ENCODE data around the gene OR2AG1.

OR2AG1 gene, protein sequence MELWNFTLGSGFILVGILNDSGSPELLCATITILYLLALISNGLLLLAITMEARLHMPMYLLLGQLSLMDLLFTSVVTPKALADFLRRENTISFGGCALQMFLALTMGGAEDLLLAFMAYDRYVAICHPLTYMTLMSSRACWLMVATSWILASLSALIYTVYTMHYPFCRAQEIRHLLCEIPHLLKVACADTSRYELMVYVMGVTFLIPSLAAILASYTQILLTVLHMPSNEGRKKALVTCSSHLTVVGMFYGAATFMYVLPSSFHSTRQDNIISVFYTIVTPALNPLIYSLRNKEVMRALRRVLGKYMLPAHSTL

DNA sequence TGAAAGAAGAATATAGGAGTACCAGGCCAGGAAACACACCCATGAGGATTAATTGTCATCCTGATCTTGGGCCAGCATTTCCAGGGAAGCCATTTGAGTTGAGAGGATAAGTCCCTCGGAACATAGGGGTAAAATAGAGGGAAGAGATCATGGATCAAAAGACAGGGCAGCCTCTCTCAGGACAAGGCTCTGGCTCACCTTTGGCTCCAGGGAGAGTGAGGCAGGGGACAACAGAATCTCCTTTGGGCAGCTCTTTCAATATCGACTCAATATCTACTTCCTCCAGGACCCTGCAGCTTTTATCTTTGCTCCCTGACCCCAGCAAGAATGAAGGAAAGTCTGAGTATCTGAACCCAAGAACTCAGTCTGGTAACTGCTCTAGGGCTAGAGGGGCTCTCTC is at the start of gene OR2AG1:
OR2AG1 (plus strand) TSS at position 301 of the 400 bp plus-strand sequence. CDS start 2,018 bp downstream, outside the sequence.
- DNase-seq (ENCODE audit: low spot score), result no peak

- DNase-seq (ENCODE audit: low spot score), result no peak
Measured at GRCh38 chr11:6733326-6734275, 49.2 kb upstream of the OR2AG1 start.

DNA sequence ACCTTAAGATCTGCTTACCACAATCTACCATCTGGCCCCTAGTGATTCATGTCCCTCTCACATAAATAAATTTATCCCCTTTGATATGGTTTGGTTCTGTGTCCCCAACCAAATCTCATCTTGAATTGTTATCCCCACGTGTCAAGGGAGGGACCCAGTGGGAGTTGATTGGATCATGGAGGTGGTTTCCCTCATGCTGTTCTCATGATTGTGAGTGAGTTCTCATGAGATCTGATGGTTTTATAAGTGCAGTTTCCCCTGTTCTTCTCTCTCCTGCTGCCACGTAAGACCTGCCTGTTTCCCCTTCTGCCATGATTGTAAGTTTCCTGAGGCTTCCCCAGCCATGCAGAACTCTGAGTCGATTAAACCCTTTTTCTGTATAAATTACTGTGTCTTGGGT is 48.2 kb upstream of the OR2AG1 start:
- DNase-seq (ENCODE audit: low spot score), result no peak

DNA sequence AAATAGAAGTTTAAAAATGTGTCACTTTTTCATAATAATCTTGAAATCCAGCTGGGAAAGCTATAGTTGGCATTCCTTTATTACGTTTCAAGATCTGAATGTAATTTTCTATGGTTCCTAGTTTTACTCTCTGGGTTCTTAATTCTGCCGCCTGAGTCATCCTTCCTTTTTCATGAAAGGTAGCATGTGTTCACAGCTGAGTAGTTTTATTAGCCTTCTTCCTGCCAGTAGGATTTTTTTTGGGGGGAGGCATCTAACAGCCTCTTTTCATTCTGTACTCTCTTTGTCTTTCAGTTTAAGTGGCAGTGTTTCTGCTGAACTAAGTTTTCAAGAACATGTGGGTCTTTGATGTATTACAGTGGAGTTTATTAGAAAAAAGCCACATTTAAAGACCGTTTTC is 47.5 kb upstream of the OR2AG1 start:
- DNase-seq (ENCODE audit: low spot score), result no peak

DNA sequence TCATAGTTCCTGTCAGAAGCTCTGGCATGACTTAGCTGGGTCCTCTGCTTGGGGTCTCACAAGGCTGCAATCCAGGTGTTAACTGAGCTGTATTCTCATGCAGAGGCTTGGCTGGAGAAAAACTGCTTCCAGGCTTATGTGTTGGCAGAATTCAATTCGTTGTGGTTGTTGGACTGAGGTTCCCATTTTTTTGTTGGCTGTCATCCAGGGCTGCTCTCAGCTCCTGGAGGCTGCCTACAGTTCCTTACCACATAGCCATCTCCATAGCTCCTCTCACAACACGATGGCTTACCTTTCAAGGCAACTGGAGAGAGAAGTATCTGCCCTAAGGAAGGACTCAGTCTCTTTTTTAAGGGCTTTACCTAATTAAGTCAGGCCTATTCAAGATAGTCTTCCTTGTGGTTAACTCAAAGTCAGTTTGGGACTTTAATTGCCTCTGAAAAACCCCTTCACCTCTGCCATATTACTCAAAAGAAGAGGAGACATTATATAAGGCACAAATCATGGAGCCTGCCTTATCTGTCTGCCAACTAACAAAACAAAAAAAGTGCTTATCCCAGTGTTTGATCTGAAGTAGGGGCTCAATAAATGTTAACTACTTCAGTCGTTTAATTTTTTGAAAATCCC is 46.2 kb upstream of the OR2AG1 start:
- DNase-seq (ENCODE audit: low spot score), result no peak

DNA sequence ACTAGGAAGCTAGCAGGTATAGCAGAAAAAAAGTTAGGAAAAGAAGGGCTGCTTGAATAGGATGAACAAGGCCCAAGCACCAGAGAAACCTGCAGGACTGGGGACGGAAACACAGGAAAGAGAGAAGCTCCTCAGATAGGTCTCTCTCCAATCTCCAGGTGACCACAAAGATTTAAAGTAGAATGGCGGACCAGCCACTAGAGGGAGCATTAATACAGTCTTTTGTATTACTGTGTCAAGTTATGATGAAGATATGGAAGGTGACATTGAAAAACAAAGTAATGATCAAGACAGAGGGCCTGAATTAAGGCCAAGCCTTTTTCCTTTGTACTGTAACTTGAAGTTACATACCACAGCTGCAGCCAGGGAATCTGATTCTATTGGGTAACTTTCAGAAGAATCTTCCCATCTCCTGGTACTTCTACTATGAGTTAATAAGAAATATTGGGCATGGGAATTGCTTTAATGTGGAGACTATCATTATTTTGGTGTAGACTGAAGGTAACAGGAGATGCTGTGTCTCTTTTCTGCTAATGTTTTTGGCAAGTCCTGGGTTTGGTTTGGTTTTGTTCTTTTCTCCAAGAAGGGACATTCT is 44.9 kb upstream of the OR2AG1 start:
- DNase-seq (ENCODE audit: low spot score), result peak; percentile 61

GRCh38 chr11:6738590-6738989 is 44.2 kb upstream of the OR2AG1 start:
- DNase-seq (ENCODE audit: low spot score), result no peak

DNA sequence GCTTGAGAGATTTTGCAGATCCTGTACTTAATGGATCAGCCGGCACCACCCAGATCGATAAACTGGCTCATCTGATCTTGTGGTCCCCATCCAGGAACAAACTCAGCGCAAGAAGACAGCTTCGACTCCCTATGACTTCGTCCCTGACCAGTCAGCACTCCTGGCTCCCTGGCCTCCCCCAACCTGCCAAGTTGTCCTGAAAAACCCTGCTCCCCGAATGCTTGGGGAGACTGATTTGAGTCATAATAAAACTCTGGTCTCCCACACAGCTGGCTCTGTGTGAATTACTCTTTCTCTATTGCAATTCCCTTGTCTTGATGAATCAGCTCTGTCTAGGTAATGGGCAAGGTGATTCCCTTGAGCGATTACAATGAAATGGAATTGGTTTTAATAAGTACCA is 40.6 kb upstream of the OR2AG1 start:
- no peak for DNase-seq (ENCODE audit: low spot score)

GRCh38 chr11:6745018-6745417 is 37.8 kb upstream of the OR2AG1 start:
- no peak for DNase-seq (ENCODE audit: low spot score)

GRCh38 chr11:6745465-6746015 is 37.3 kb upstream of the OR2AG1 start:
- DNase-seq (ENCODE audit: low spot score), result no peak

GRCh38 chr11:6746086-6746618 is 36.7 kb upstream of the OR2AG1 start:
- no peak for DNase-seq (ENCODE audit: low spot score)

DNA sequence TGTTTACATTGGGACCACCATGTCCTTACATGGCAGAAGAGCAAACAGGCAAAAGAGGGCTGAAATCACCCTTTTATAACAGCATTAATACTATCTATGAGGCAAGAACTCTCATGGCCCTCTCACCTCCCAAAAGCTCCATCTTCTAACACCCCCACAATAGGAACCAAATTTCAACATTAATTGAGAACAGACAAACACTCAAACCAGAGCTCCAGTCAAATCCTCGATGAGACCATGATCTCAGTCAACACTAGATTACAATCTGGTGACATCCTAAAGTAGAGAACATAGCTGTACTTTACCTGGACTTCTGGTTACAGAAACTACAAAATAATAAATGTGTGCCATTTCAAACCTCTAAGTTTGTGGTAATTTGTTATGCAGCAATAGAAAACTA is 36.2 kb upstream of the OR2AG1 start:
- DNase-seq (ENCODE audit: low spot score), result no peak

DNA sequence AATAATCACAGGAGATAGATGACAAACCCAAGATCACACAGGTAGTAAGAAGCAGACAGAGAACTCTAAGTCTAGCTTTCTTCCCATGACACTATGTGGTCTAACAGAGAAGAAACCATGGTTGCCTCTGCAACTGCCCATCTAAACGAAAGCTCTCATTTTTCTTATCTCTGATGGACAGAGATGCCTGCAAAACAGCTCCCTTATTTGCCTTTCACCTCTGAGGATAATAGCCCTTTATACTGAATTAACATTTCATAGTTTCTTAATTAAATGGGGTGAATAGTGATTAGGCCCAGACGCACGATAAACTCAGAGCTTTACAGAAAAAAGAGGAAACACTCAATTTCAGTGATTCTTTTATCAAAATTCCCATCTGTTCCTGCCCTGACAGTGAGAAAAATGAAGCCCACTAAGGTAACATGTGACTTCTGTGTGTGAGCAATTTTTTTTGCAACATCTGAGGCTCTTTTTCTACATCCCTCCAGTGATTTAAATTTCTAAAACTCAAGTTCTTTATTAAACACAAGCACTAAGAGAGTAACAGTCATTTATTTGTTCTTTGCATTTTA is 35.6 kb upstream of the OR2AG1 start:
- no peak for DNase-seq (ENCODE audit: low spot score)

DNA sequence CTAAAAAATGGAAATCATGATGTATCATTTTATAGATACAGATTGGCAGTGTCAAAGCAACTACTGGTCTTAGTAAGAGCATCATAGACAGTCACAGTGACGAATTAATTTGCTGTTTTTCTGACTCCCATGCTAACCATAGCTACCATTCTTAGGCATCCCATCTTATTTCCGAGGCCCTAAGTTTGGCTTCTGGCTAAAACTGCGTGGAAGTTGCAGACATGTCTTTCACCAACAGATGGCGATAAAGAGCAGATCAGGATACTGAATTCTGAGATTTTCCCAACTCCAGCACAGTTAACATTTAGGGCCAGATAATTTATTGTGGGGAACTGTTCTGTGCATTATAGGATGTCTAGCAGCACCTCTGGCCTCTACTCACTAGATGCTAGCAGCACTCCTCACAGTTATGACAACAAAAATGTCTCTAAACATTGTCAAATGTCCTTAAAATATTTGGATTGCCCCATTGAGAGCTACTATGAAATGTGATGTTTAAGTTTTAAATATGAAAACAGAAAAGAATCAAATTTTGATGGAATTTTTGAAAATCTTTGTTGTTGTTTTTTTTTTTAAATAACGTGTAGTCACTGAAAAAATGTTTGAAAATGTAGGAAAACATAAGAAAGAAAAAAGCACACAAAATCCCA is 27.4 kb upstream of the OR2AG1 start:
- DNase-seq (ENCODE audit: low spot score), result peak; percentile 49

- DNase-seq (ENCODE audit: low spot score), result no peak
Measured at GRCh38 chr11:6755953-6756347, 26.9 kb upstream of the OR2AG1 start.

GRCh38 chr11:6757373-6757967 is 25.4 kb upstream of the OR2AG1 start:
- peak; percentile 70 for DNase-seq (ENCODE audit: low spot score)

DNA sequence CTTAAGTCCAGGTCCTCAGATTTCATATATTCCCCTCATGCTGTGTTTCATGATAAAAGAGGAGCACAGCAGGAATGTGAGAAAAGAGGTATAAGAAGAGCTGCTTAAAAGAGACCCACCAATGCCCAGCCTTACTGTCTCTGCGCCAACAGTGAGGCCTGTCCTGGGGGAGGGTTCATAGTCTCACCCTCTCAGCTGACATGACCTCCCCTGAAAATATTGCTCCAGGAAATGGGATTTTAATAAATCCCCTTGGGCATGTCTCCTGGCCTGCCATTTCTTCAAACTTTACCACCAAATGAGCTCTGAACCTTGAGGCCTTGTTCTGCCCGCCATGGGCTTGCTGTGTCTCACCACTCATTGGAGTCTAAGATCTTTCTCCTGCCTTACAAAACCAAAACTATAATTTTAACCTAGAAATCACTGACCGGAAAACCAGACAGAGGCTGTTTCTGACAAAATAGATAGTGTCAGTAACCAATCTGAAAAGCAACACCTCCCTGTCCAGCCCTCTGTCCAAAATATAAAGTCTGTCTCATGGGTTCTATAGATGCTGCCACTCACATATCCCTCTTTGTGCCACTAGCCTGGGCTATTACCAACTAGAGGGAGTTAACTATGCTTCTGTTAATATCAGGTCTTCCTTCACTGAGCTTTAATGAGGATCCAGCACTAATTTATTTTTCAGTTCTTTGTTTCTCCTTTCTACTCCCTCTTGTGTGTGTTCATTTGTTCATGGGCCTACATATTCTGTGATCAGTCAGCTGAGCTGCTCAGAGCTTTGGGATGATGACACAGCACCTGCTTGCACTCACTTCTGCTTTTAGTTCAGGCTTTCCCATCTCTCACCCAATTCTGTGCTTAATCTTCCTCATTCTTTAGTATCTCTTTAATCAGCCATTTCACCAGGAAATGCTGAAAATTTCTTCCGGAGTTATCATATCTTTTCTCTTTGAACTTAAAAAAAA is 10.6 kb upstream of the OR2AG1 start, which contains the start of gene OR2AG2:
OR2AG2 (minus strand) TSS at position 51 of the 968 bp plus-strand sequence. CDS start 3,019 bp downstream, outside the sequence.
- no peak for DNase-seq (ENCODE audit: low spot score)

DNA sequence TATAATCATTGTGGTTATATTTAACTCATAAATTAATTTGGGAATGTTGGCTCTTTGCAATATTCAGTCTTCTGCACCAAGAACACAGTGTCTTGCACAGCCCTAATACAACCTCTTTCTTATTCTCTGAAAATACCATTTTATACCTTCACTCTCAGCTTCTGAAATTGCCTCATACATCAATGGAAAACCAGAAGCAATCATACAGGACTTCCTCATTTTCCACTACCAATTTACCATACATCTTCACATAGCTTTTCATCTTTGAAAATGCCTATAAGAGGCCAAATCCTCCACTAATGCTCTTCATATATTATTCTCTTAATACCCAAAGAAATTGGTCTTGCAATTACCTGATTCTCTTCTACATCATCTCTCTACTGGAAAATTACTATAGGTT is 4.3 kb upstream of the OR2AG1 start:
- DNase-seq (ENCODE audit: low spot score), result no peak

GRCh38 chr11:6780829-6781228 is 2.0 kb upstream of the OR2AG1 start:
- no peak for DNase-seq (ENCODE audit: low spot score)
